NCI-H2107 (cell line): ENCODE results near the gene HTATIP2.
"Not testable (repeated sequence)": the region's sequence is repeated elsewhere in the genome, so short reads cannot be mapped to it uniquely, and the experiment has no call there.

Experiments used
- DNase-seq: peaks from one replicate; lab custom pipeline; 2025; lab: John Stamatoyannopoulos, UW

HTATIP2 gene

DNA sequence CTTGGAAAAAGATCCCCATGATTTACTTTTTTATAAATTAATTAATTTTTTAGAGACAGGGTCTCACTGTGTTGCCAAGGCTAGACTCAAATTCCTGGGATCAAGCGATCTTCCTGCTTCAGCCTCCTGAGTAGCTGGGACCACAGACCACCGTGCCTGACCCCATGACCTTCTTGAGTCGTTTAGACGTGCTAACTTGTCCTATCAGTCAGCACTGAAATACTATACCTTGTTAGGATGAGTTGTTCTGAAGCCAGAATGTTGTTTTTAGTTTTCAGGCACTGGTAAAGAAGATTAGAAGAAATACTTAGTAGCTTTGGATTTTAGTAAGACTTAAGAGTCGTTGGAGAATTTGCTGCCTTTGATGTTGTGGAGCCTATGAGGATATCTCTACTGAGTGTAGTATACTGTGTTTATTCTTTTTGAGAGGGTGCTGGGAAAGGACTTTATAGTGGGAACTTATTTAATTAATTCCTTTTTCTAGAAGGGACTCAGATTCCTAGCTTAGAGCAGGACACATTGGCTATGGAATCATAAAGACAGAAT is 8.6 kb downstream of the HTATIP2 start:
- no peak for DNase-seq

DNA sequence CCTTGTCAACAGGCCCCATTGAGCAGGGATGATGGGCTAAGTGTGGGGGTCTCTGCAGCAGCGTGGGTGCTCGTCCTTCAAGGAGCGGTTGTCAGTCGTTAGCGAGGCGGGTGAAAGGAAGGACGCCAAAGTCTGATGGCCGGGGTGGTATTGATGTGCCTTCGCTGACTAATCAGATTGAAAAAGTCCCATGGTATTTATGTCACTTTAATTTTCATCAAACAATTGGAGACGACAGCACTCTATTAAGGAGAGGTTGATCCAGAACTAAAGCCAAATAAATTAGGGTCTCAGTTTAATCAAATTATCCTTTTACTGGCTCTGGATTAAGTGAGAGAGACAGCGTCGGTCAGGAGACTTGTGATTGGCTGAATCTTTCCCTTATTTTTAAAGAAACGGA is 9.6 kb downstream of the HTATIP2 start:
- DNase-seq: no peak

DNA sequence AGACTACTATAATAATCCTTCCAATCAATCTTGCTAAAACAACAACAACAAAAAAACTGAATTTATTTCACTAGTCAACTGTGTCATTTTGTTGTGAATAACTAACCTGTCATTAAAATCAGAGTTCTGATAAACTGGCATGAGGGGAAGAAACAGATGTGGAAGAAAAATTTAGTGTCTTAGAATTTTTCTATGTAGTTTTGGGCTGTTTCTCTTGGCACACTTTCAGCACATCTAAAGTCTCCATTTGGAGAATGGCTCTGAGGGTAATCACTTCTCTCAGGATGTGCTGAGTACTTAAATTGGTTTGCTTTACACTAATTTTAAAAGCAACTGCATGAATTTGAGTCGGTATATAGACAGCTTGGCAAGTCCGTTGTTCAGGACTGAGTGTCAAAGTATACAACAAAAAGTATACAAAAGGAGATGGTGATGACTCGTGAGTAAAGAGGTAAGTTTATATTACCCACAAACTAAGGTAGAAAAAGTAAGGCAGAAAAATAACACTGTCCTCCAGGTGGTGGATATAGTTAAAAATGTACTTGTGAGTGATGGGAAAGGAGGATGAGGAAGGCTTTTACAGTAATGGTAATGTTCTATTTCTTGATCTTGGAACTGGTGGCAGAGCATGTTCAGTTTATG is 10.2 kb downstream of the HTATIP2 start:
- no peak for DNase-seq

DNA sequence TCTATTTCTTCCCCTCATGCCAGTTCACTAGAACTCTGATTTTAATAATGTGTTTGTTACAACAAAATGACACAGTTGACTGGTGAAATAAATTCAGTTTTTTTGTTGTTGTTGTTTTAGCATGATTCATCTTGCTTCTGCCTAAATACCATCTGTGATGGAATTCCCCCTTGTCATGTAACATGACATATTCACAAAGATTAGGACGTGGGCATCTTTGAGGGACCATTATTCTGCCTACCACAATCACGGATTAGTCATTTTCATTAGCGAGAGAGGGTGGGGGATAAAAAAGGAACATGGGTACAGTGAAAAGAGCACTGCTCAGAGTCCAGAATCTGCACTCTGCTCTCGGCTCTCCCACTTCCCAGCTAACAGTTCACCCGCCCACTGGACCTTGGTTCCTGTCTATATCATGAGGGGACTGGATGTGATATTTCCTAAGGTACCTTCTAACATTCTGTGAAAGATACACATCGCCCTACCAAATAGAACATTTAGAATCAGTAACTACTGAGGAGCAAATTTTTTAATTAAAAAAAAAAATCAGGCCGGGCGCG is 11.3 kb downstream of the HTATIP2 start:
- no peak for DNase-seq

DNA sequence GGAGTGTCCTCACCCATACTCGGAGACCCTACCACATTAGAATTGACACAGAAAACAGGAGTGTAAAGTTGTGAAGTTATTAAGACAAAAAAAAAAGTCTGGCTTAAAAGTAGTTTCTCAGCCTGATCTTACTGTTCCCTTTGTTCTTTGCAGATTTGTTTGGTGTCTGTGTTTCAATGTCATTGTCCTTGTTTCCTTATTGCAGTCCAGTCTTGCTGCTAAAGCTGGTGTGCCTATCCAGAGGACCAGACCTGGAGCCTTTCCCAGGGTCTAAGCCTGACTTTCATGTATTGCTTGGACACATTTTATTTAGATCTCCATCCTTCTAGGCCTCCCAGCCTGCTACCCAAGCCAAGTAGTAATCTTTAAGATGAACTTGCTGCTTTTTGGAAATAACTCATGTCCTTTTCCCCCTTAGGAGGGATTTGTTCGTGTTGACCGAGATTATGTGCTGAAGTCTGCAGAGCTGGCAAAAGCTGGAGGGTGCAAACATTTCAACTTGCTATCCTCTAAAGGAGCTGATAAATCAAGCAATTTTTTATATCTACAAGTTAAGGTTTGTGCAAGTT is 12.7 kb downstream of the HTATIP2 start:
- no peak for DNase-seq

DNA sequence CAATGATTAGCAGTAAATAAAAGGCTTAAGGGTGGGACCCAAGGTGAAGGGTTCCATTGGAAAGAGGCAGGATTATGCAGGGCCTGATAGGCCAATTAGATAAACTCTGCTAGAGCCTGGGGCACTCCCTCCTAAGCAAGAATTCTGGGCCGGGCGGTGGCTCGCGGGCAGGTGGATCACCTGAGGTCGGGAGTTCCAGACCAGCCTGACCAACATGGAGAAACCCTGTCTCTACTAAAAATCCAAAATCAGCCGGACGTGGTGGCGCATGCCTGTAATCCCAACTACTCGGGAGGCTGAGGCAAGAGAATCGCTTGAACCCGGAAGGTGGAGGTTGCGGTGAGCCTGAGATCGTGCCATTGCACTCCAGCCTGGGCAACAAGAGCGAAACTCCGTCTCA is 22.5 kb downstream of the HTATIP2 start:
- DNase-seq: not testable (repeated sequence)

DNA sequence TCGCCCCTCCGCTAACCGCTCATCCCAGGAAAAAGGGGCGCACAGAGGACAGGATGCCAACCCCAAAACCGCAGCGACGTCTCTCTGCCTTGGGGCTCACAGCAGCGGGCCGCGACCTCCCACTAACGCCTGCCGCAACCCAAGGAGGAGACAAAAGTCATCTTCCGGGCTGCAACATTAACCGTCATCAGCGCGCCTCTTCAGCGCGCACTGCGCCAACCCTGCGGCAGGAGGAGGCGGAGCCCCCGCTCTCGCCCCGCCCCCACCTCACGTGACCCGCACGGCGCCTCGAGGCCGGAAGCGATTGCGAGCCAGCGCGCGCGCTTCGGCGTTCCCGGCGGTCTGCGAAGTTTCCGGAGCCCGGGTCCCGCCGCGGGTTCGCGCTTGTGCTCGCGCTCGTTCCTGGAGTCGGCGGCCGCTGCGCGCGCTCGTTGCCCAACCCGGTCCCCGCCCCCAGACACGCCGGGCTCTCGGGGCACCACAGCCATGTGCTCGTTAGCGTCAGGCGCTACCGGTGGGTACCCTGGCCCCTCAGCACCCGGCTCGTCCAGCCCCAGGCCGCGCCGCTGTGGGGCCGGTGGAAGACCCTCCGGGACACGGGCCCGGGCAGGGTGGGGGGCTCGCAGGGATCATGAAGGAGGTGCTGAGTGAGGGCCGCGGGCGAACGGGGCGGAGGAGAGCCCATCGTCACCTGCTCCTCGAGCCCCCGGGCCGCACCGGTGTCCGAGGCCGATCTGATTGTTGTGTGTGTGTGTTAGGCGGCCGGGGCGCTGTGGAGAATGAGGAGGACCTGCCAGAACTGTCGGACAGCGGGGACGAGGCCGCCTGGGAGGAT is 24.0 kb downstream of the HTATIP2 start, which contains the start of gene PRMT3:
PRMT3 (plus strand) TSS at position 456 of the 835 bp plus-strand sequence; CDS start at position 487, 31 bp downstream.
- DNase-seq: peak; percentile 89

DNA sequence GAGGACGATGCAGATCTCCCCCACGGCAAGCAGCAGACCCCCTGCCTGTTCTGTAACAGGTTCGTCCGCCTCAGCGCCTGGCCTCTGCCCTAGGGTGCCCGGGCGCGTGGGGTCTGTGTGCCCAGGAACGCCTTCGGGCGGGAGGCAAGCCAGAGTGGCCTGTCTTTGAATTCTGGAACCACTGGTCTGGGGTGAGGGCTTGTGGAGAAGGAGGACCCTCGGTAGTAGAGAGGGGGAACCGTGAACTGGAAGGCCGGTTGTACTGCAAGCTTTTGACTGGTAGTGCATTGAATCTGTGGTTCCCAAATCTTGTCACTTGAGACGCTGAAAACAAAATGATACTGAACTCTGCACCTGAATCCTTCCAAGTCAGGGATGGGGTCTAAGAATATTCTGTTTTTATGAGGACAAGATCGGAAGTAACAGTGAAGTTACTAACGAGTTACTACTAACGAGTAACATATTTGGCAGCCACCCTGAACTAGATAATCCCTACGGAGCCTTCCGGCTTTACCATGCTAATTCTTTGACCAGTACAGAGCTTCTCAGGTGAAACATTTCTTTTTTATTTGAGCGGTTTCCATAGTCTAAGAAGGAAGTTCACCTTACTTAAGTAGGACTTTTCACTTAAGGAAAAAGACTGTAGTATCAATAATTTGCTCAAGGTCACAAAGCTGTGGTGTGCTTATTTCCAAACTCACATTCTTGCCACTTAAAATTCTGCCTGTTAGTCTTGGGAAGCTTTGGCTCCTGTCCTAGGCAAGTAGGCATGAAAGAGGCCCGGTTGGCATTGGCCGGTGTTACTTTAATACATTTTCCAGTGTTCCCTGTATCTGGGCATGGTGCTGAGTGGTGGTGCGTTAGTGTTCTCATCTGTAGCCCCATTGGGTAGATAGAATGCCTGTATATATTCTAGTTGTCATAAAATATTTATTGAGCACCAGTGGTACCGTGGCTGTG is 24.9 kb downstream of the HTATIP2 start:
- no peak for DNase-seq

DNA sequence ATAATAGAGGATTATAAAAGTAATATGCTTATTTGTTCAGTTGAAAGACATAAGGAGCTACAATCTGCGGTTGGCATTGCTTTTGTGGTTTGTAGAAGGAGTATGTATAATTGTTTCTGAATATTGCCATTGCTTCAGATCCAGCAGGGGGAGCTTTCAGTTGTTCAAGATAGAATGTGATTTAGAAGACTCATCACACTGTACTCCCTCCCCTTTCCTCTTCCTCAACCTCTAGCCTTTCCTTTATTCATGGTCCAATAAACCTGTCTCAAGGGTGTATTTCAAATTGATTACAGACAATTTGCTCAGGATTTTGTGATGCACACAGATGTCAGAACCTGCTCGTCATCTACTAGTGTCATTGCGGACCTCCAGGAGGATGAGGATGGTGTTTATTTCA is 33.8 kb downstream of the HTATIP2 start:
- peak; percentile 33 for DNase-seq

DNA sequence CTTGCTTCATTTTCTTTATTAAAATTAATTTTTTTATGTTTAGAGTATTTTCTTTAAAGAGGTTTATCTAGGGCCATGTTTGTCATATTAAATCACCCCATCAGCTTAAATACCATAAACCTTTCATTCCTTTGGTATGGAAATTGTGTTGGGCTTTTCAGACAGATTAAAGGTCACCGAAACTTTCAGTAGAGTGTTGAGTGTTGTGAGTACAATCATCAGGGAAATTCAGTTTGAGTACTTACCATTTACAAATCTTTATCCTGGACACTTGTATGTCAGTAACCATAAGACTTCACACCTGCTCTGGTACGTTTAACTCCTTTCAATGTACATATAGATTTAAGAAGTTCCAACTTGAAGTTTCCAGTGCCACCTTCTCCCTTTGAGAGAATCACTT is 36.0 kb downstream of the HTATIP2 start:
- no peak for DNase-seq

DNA sequence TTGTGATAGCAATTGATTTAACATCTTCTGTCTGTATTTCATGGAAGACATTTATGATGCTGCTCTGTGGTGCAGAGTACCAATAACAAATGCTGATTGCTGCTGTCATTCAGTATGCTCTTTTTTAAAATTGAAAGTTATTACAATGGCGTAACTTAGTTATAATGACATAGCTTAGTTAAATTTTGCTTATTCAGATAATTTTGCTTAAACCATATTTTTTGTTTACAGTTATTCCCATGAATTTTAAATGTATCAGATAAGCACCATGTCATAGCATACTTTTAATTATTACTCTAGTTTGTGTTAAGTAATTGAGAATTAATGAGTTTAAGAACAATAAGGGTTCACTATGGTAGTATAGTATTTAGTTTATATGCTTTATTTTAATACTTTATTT is 39.5 kb downstream of the HTATIP2 start:
- DNase-seq: no peak

DNA sequence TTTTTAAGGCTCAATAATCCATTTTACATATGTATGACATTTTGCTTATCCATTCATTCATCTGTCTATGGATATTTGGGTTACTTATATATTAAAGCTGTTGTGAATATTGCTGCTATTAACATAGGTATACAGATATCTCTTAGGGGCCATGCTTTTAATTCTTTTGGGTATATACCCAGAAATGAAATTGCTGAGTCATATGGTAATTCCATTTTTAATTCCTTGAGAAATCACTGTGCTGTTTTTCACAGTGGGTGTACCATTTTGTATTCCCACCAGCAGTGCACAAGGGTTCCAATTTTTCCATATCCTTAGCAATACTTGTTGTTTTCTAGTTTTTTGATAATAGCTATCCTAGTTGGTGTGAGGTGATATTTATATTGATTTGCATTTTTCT is 43.0 kb downstream of the HTATIP2 start:
- no peak for DNase-seq

DNA sequence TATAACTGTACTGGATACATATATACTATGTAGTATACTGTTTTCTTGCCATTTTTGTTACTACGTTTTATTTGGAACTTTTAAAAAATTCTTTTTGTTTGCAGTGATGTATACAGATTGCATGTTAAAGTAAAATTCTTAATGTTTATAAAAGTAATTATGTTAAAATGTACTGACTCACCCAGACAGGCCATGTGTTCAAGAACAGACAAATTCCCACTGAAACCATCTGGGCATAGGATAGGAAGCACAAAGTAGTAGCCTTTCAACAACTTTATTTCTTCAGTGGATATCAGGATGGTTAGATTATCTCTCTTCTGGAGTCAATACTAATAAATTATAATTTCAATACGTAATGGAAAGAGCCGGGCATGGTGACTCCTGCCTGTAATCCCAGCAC is 43.8 kb downstream of the HTATIP2 start:
- no peak for DNase-seq

DNA sequence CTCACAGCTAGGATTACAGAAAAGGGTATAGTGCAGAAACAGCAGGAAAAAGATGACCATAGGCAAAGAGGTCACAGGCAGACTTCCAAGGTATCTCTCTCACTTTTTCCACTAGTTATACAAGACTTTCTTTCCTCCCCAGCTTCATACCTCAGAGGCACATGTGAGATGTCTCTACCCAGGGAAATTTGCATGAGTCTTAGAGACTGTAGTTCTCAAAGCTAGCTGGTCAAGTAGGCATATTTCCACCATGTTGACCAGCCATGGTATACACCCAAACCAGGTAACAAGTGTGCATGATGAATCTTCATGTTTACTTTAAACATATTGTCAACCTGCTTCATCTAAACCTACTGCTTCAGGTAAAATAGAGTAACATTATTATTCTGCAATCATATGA is 51.9 kb downstream of the HTATIP2 start:
- no peak for DNase-seq

DNA sequence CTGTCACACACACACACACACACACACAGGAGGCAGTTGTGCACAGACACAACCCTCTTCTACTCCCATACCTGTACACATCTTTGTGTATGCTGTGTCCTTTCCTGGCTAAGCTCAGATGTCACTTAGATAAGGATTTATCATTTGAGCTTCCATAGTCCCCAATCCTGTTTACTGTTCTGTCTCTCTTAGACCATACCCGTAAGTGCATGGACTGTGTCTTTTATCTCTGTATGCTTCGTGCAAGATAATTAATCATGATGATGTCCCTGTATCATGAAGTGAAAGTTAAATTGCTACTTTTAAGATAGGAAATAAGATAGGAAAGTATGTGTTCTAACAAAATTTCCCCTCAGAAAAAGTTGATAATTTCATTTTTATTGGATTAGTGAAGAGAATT is 54.3 kb downstream of the HTATIP2 start:
- DNase-seq: no peak

DNA sequence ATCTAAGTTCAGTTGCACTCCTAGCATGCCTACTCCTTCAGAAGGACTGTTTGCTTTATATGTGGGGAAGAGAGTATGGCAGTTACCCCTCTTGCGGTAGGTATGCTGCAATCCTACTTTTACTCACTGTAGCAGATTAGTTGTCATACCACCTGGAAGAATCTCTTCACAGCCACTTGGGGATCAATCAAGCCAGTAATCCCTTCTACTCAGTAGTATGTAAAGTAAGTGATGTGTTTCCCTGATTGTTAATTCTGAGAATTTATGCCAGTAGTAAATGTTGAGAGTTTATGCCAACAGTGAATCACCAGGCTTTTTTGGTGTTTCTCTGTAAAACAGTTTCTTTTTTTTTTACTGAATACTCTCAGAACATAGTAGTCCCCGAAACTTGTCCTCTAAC is 58.4 kb downstream of the HTATIP2 start:
- no peak for DNase-seq

DNA sequence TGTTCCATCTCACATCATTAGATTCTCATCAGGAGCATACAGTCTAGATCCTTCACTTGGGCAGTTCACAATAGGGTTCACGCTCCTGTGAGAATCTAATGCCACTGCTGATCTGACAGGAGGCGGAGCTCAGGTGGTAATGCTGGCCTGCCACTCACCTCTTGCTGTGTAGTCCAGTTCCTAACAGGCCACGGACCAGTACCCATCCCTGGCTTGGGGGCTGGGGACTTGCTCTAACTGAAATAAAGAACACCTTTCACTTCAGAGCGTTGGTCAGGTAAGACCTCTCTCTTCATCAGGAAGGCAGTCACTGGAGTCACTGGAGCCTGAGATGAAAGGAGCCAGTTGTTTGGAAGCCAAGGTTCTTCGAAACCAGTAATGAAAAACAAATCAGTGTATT is 65.7 kb downstream of the HTATIP2 start:
- DNase-seq: no peak
